Karpas-422 (cell line): Measurements from ENCODE around the gene KIAA0930. TPM values are rescaled to one million over a fixed set of nuclear protein-coding genes. Genes with fewer than 3 reads are reported as not detected.

ENCODE experiments used
- DNase-seq: peaks from one replicate; pipeline ENCODE4 v3.0.0-alpha.2; 2015
- H2AFZ ChIP-seq: fragments of 200-600 bp; sonication (generic); 2 replicates; pipeline ENCODE4 v1.6.1; 2014; ENCODE audit warnings: antibody characterized with exemption, low read length, mixed read lengths
- H3K27ac ChIP-seq: fragments of 200-600 bp; sonication (generic); 2 replicates; pipeline ENCODE4 v1.5.1; 2014; ENCODE audit warnings: mild to moderate bottlenecking, low read length, moderate library complexity
- H3K27me3 ChIP-seq: fragments of 200-600 bp; sonication (generic); 2 replicates; pipeline ENCODE4 v1.6.1; 2014; ENCODE audit warnings: low read length, mixed read lengths
- H3K36me3 ChIP-seq: fragments of 200-600 bp; sonication (generic); 2 replicates; pipeline ENCODE4 v1.6.1; 2014; ENCODE audit warnings: low read length, mixed read lengths; ENCODE audit not compliant: insufficient read depth
- H3K4me1 ChIP-seq: fragments of 200-600 bp; sonication (generic); 2 replicates; pipeline ENCODE4 v1.6.1; 2014; ENCODE audit warnings: mild to moderate bottlenecking, low read length, mixed read lengths
- H3K4me2 ChIP-seq: fragments of 200-600 bp; sonication (generic); 2 replicates; pipeline ENCODE4 v1.6.1; 2014; ENCODE audit warnings: low read length, low read depth, mild to moderate bottlenecking; ENCODE audit not compliant: poor library complexity, severe bottlenecking
- H3K4me3 ChIP-seq: fragments of 200-600 bp; sonication (generic); 2 replicates; pipeline ENCODE4 v1.5.1; 2014; ENCODE audit warnings: mild to moderate bottlenecking, antibody characterized with exemption, low read length, mixed read lengths
- H3K79me2 ChIP-seq: fragments of 200-600 bp; sonication (generic); 2 replicates; pipeline ENCODE4 v1.6.1; 2014; ENCODE audit warnings: mild to moderate bottlenecking, low read length, mixed read lengths
- H3K9ac ChIP-seq: fragments of 200-600 bp; sonication (generic); 2 replicates; pipeline ENCODE4 v1.6.0; 2014; ENCODE audit warnings: low read length
- H3K9me2 ChIP-seq: fragments of 200-600 bp; sonication (generic), shearing (Covaris generic); replicated peaks from 2 replicates; pipeline ENCODE4 v1.6.0; 2014; ENCODE audit warnings: mild to moderate bottlenecking, low read length, moderate library complexity; ENCODE audit not compliant: insufficient read depth
- H3K9me3 ChIP-seq: fragments of 300-700, 200-600 bp; sonication (generic); 2 replicates; pipeline ENCODE4 v1.6.1; 2014; ENCODE audit warnings: low read length, mixed read lengths
- H4K20me1 ChIP-seq: fragments of 200-600 bp; sonication (generic); 2 replicates; pipeline ENCODE4 v1.6.1; 2014; ENCODE audit warnings: mild to moderate bottlenecking, antibody characterized with exemption, low read length, low read depth; ENCODE audit not compliant: insufficient read depth
- total RNA-seq: library from RNA; depleted of rRNA; stranded (reverse); fragments of >200 nt; shearing (Covaris generic); gene quantifications from 2 replicates; pipeline ENCODE4 v1.2.3, GENCODE V29; 2014; ENCODE audit warnings: low replicate concordance

Gene KIAA0930
- total RNA-seq, 1 experiment from 2014 or later: 19.3 TPM

DNA sequence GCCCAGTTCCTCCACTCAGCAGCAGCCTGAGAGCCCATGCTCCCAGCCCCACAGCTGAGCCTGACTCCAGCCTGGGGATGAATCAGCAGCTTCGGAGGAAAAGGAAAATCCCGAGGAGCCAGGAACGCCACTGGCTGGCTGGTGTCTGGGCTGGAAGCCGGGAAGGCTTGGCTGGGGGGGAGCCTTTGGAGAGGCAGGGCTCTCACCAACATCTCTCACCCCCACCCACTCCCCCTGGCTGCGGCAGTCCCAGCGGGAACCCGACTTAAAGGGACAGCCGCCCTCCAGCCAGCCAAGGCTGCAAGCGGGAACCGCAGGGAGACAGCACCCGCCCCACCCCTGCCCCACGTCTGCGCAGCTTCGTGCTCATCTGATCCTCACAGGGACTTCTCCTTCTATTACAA lies 28.4 kb downstream of the KIAA0930 start:
- Histone ChIP-seq H3K9me3 (no peaks in the 10 kb centered on the region), H3K79me2 (peaks cover 24% of the 10 kb centered on the region), H3K9me2 (no peaks in the 10 kb centered on the region), H3K9ac (no peak overlapping the region), H3K36me3 (no peaks in the 10 kb centered on the region), H3K4me3 (no peak overlapping the region), H3K4me1 (peaks cover 16% of the 10 kb centered on the region), H4K20me1 (peaks cover 8% of the 10 kb centered on the region; the same call in 1 of the 2 replicates), H2AFZ (no peak overlapping the region), H3K4me2 (no peak overlapping the region), H3K27me3 (no peaks in the 10 kb centered on the region), H3K27ac (no peak overlapping the region)
- DNase-seq: no peak

DNA sequence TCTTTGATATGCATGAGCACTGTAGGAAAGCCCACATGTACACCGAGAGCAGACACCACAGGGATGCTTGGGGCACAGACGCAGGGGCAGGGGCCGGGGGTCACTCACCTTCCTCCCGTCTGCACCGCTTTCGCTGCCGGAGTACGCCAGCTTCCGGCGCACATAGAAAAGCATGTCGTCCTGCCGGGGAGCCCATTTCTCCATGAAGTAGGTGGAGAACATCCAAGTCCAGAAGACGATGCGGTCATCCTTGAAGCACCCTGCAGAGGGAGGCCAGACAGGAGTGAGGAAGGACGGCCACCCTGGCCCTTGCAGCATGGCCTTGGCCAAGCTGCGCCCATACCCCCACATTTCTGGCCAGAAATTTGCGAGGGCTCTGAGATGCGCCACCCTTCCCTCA lies 28.8 kb downstream of the KIAA0930 start:
- H3K27ac ChIP-seq: no peak overlapping the region
- peaks cover 8% of the 10 kb centered on the region; the same call in 1 of the 2 replicates for H4K20me1 ChIP-seq
- no peaks in the 10 kb centered on the region for H3K36me3 ChIP-seq
- no peak overlapping the region for H2AFZ ChIP-seq
- no peaks in the 10 kb centered on the region for H3K9me2 ChIP-seq
- no peak overlapping the region for H3K9ac ChIP-seq
- no peaks in the 10 kb centered on the region for H3K9me3 ChIP-seq
- no peak overlapping the region for H3K4me3 ChIP-seq
- DNase-seq: no peak
- no peak overlapping the region for H3K4me2 ChIP-seq
- H3K79me2 ChIP-seq: peaks cover 23% of the 10 kb centered on the region
- no peaks in the 10 kb centered on the region for H3K27me3 ChIP-seq
- H3K4me1 ChIP-seq: peaks cover 16% of the 10 kb centered on the region

DNA sequence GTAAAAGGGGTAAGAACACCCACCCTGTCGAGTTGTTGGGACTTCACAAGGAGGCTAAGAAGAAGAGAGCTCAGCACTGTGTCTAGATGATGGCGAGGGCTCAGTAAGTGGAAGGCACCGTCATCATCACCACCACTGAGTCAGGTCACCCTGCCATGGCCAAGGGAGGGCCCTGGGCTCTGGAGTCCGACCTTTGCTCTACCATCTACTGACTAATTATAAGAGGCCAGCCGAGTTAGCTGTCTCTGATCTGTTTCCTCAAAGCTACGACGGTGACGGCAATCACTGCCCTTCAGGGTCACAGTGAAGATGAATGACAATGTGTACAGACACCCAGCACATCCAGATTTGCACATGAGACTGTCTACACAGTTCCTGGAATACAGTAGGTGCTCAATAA lies 29.3 kb downstream of the KIAA0930 start:
- Histone ChIP-seq H3K4me2 (no peak overlapping the region), H3K9ac (no peak overlapping the region), H3K79me2 (peaks cover 19% of the 10 kb centered on the region), H3K9me2 (no peaks in the 10 kb centered on the region), H3K36me3 (no peaks in the 10 kb centered on the region), H4K20me1 (peaks cover 8% of the 10 kb centered on the region; the same call in 1 of the 2 replicates), H2AFZ (no peak overlapping the region), H3K4me3 (no peak overlapping the region), H3K4me1 (peaks cover 16% of the 10 kb centered on the region), H3K9me3 (no peaks in the 10 kb centered on the region), H3K27me3 (no peaks in the 10 kb centered on the region), H3K27ac (no peak overlapping the region)
- no peak for DNase-seq

DNA sequence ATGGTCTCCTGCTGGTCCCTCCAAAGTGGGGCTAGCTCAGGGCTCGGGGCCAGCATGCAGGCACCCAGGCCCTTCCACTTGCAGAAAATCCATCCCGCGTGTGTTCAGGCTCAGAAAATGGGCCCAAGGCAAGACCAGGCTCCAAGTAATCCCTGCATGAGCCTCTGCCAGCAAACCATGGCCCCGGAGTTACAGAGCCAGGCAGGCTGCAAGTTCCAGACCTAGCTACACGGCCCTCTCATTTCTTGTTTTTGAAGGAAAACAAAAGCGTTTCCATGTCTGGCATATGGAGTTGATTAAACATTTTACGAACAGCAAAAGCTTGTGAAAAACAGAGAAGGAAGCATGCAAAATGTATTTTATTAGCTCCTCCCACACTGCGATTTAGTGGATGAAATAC lies 29.7 kb downstream of the KIAA0930 start:
- Histone ChIP-seq H3K36me3 (no peaks in the 10 kb centered on the region), H3K27ac (no peak overlapping the region), H4K20me1 (peaks cover 8% of the 10 kb centered on the region; the same call in 1 of the 2 replicates), H3K79me2 (peaks cover 16% of the 10 kb centered on the region), H3K9me3 (no peaks in the 10 kb centered on the region), H3K27me3 (no peaks in the 10 kb centered on the region), H2AFZ (no peak overlapping the region), H3K9me2 (no peaks in the 10 kb centered on the region), H3K4me2 (no peak overlapping the region), H3K4me1 (peaks cover 16% of the 10 kb centered on the region), H3K4me3 (no peak overlapping the region), H3K9ac (no peak overlapping the region)
- no peak for DNase-seq

DNA sequence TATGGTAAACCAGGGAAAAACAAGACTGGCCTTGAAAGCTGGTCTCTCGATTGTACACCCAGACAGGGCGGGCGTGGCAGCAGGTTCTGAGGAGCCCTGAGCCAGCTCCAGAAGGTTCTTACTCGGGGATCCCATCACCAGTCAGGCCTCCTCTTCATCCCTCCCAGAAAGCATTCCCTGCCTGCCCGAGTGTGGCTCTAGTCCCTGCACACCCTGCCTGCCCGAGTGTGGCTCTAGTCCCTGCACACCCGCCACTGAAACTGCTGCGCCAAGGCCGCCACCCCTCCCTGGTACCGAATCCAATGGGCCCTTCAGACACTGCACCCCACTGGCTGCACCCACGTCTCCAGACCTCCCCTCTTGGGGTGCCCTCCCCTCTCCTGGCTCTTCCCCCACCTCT lies 30.1 kb downstream of the KIAA0930 start:
- H3K27me3 ChIP-seq: no peaks in the 10 kb centered on the region
- peaks cover 8% of the 10 kb centered on the region; the same call in 1 of the 2 replicates for H4K20me1 ChIP-seq
- H3K4me2 ChIP-seq: no peak overlapping the region
- H2AFZ ChIP-seq: no peak overlapping the region
- peaks cover 16% of the 10 kb centered on the region for H3K4me1 ChIP-seq
- no peak for DNase-seq
- H3K9me2 ChIP-seq: no peaks in the 10 kb centered on the region
- no peak overlapping the region for H3K27ac ChIP-seq
- H3K9me3 ChIP-seq: no peaks in the 10 kb centered on the region
- H3K79me2 ChIP-seq: peaks cover 15% of the 10 kb centered on the region
- H3K9ac ChIP-seq: no peak overlapping the region
- no peak overlapping the region for H3K4me3 ChIP-seq
- no peaks in the 10 kb centered on the region for H3K36me3 ChIP-seq

DNA sequence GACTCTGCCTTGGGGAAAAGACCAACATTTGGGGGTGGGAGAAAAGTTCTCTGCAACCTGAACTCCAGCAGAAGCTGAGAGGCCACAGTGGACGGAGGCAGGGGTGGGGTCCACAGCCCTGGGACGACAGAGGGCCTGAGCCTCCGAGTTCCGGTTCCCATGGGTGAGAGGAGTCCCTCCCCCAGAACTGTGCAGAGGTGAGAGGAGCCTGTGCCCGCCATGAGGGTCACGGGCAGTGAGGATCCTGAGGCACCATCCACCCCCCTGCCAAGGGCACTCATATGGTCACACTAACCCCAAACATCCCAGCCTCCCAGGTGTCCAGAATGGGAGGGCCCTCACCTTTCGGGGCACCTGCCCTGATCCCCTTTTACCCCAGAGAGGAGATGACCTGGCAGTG lies 30.5 kb downstream of the KIAA0930 start:
- H3K4me3 ChIP-seq: no peak overlapping the region
- H3K9me2 ChIP-seq: no peaks in the 10 kb centered on the region
- no peak for DNase-seq
- H3K27me3 ChIP-seq: no peaks in the 10 kb centered on the region
- H4K20me1 ChIP-seq: peaks cover 8% of the 10 kb centered on the region; the same call in 1 of the 2 replicates
- no peak overlapping the region for H3K4me2 ChIP-seq
- no peak overlapping the region for H3K9ac ChIP-seq
- peaks cover 16% of the 10 kb centered on the region for H3K4me1 ChIP-seq
- H2AFZ ChIP-seq: no peak overlapping the region
- peaks cover 12% of the 10 kb centered on the region for H3K79me2 ChIP-seq
- no peaks in the 10 kb centered on the region for H3K36me3 ChIP-seq
- H3K27ac ChIP-seq: no peak overlapping the region
- no peaks in the 10 kb centered on the region for H3K9me3 ChIP-seq

DNA sequence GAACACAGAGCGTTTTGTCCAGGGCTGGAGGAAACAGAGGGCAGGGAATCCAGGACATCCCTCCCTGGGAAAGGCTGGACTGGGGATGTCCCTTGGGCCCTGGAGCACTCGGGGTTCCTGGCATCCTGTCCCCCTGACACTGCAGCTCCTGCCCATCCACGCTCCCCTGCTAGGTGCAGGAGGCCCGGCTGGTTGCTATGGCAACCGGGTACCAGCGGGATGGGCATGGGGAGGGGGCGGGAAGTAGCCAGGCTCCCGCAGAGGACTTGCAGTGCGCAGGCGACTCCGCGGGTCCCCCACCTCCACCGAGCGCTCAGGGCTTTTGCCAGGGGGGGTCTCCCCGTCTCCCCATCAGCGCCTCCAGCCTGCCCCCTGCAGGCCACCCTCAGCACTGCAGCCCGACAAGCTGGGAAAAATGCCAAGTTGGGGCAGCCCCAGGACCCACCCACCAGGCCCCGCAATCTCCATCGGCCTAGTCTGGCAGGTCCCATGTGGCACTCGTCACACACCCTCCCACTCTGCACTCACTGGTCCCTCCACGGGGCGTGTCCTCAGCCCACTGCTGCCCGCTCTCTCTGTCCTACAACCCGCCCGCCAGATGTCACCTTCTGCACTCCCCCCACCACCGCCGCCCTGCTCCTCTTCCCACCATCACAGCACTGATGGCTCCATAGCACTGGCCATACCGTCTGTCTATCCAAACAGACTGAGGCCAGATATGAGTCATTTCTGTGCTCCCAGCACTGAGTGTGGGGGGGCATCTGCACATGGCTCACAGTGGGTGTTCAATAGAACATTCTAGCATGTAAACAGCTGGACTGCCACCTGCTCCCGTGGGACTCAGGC lies 31.5 kb downstream of the KIAA0930 start:
- H3K4me1 ChIP-seq: peaks cover 14% of the 10 kb centered on the region
- H3K9me3 ChIP-seq: no peaks in the 10 kb centered on the region
- peak; percentile 76 for DNase-seq
- H3K36me3 ChIP-seq: no peaks in the 10 kb centered on the region
- H3K27me3 ChIP-seq: no peaks in the 10 kb centered on the region
- no peak overlapping the region for H3K27ac ChIP-seq
- no peak overlapping the region for H3K4me3 ChIP-seq
- no peaks in the 10 kb centered on the region for H3K9me2 ChIP-seq
- H3K79me2 ChIP-seq: peaks cover 10% of the 10 kb centered on the region; the same call in 1 of the 2 replicates
- H3K9ac ChIP-seq: no peak overlapping the region
- no peak overlapping the region for H2AFZ ChIP-seq
- no peak overlapping the region for H3K4me2 ChIP-seq
- H4K20me1 ChIP-seq: peaks cover 8% of the 10 kb centered on the region; the same call in 1 of the 2 replicates

DNA sequence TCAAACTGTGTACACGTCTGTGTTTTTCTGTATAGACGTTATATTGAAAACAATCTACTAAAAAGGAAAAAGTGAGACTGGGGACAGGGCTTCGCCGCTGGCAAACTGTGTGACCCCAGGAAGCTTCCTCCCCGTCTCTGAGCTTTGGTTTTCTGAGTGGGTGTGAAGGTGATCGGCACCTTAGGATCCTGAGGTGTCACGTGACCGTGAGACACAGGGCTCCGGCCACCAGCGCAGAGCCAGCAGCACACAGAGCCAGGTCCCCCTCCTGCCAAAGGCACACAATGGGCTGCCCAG lies 32.0 kb downstream of the KIAA0930 start:
- peaks cover 8% of the 10 kb centered on the region; the same call in 1 of the 2 replicates for H3K79me2 ChIP-seq
- H3K9me2 ChIP-seq: no peaks in the 10 kb centered on the region
- no peak overlapping the region for H3K4me3 ChIP-seq
- H3K4me2 ChIP-seq: no peak overlapping the region
- H3K36me3 ChIP-seq: no peaks in the 10 kb centered on the region
- peaks cover 9% of the 10 kb centered on the region for H3K4me1 ChIP-seq
- H3K27me3 ChIP-seq: no peaks in the 10 kb centered on the region
- H3K9ac ChIP-seq: no peak overlapping the region
- H2AFZ ChIP-seq: no peak overlapping the region
- no peak for DNase-seq
- peaks cover 8% of the 10 kb centered on the region; the same call in 1 of the 2 replicates for H4K20me1 ChIP-seq
- no peak overlapping the region for H3K27ac ChIP-seq
- no peaks in the 10 kb centered on the region for H3K9me3 ChIP-seq
